Transverse colon (tissue), 4 donors: Measurements from ENCODE around the gene IMMP2L. TPM values are rescaled to one million over a fixed set of nuclear protein-coding genes. Genes with fewer than 3 reads are reported as not detected.

Experiments
- DNase-seq: peaks from one replicate; pipeline ENCODE4 v3.0.0-alpha.2; 2019
- H3K27ac ChIP-seq, 4 donors: fragments of 200-600 bp; sonication (generic); 2 replicates each; pipeline ENCODE4 v1.5.1; 2016 to 2018; ENCODE audit warnings: inconsistent platforms in 4 of 4
- H3K27me3 ChIP-seq: fragments of 200-600 bp; sonication (generic); 2 replicates; pipeline ENCODE4 v1.5.1; 2017; ENCODE audit warnings: inconsistent platforms
- H3K36me3 ChIP-seq, 4 donors: fragments of 200-600 bp; sonication (generic); 2 replicates each; pipeline ENCODE4 v1.5.1; 2017 to 2019; ENCODE audit warnings: inconsistent platforms in 4 of 4
- H3K4me1 ChIP-seq, 4 donors: fragments of 200-600 bp; sonication (generic); 2 replicates each; pipeline ENCODE4 v1.5.1; 2017 to 2020; ENCODE audit warnings: inconsistent platforms in 4 of 4
- H3K4me3 ChIP-seq, 4 donors: fragments of 200-600 bp; sonication (generic); 1 replicate in 1 of 4; 2 replicates in 3 of 4; pipeline versions ENCODE4 v1.5.1 to v1.6.1; 2017 to 2019; ENCODE audit warnings: inconsistent platforms in 4 of 4
- H3K9me3 ChIP-seq, 2 donors: fragments of 200-600 bp; sonication (generic); 2 replicates each; pipeline ENCODE4 v1.5.1; 2017 to 2019; ENCODE audit warnings: inconsistent platforms in 2 of 2
- EP300 ChIP-seq: sonication (generic); formaldehyde crosslinking; IDR thresholded peaks from one replicate; pipeline ENCODE4 v1.6.1; 2017; ENCODE audit warnings: antibody characterized with exemption, low read depth
- POLR2A ChIP-seq: fragments of 450-650 bp; IDR thresholded peaks from one replicate; pipeline ENCODE4 v1.6.1; 2016; ENCODE audit warnings: antibody characterized with exemption, mild to moderate bottlenecking, moderate library complexity
- POLR2AphosphoS5 ChIP-seq, 3 donors: sonication (generic); formaldehyde crosslinking; IDR thresholded peaks; one replicate each; pipeline ENCODE4 v1.6.1; 2016; ENCODE audit warnings: antibody characterized with exemption in 3 of 3
- WGBS, 2 donors: methylation state at CpG; one replicate each; pipeline ENCODE4 v1.1.5; 2018; ENCODE audit warnings: low coverage in 1 of 2; 5-methylcytosine and 5-hydroxymethylcytosine counted together
- in situ Hi-C, 4 donors: fragments of 200-750 bp; cut with MboI; loops; one replicate each; pipeline versions ENCODE4 v1.15.0 to v1.15.1; 2017; ENCODE audit warnings: low sequenced_read_pairs in 3 of 4, low pct_ligation_motif_present in 1 of 4, low pct_unique_long_range_greater_than_20kb in 1 of 4
- intact Hi-C: fragments of 100-400 bp; cut with DNase I; formaldehyde crosslinking; loops from one replicate; pipeline ENCODE4 v1.15.1; 2023; ENCODE audit warnings: low total_unique reads
- total RNA-seq, 4 donors: library from RNA; depleted of rRNA; stranded (reverse); fragments of >200 nt; gene quantifications; one replicate each; pipeline ENCODE4 v1.1.0, GENCODE V29; 2016
- TF ChIP-seq, protein P1 (sequence below), 5 experiments: fragments of 200-600 bp in 3 of 5; fragments of 450-650 bp in 2 of 5; sonication (generic) in 3 of 5; IDR thresholded peaks; 1 replicate in 2 of 5; 2 replicates in 3 of 5; pipeline ENCODE4 v1.5.1; 2016 to 2017; ENCODE audit warnings: antibody characterized with exemption in 5 of 5, inconsistent platforms in 3 of 5, mild to moderate bottlenecking in 2 of 5, moderate library complexity in 1 of 5

IMMP2L gene
- total RNA-seq, 4 donors from 2014 or later, result 8.6 to 69.6 (median 10.9) TPM

DNA sequence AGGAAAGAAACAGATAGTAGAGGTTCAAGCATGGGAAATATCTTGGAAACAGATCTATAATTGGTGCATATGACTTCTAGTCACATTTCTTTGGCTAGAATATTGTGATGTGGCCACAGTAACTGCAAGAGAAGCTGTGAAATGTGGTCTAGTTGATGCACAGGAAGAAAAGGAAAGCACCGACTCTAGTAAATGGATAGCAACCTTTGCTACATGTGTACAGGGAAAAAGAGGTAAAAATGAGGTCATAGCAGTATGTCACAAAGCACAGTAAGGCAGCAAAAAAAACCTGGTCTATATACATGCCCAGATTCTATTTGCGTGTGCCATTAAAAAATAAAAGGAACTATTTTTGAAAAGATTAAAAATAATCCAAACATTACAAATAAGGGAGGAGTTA lies 573.9 kb downstream of the IMMP2L start:
- TF ChIP-seq, protein P1, sequence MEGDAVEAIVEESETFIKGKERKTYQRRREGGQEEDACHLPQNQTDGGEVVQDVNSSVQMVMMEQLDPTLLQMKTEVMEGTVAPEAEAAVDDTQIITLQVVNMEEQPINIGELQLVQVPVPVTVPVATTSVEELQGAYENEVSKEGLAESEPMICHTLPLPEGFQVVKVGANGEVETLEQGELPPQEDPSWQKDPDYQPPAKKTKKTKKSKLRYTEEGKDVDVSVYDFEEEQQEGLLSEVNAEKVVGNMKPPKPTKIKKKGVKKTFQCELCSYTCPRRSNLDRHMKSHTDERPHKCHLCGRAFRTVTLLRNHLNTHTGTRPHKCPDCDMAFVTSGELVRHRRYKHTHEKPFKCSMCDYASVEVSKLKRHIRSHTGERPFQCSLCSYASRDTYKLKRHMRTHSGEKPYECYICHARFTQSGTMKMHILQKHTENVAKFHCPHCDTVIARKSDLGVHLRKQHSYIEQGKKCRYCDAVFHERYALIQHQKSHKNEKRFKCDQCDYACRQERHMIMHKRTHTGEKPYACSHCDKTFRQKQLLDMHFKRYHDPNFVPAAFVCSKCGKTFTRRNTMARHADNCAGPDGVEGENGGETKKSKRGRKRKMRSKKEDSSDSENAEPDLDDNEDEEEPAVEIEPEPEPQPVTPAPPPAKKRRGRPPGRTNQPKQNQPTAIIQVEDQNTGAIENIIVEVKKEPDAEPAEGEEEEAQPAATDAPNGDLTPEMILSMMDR (IDR thresholded peaks at IDR 0.05), result no peak
- TF ChIP-seq EP300, result no peak
- no peak for TF ChIP-seq POLR2AphosphoS5 (IDR thresholded peaks at IDR 0.05)
- no peak for TF ChIP-seq POLR2A
- 86 to 97% methylated on average over 2 of the region's 2 CpGs for WGBS, 2 donors
- H3K36me3 ChIP-seq, result no peaks in the 10 kb centered on the region
- H3K4me1 ChIP-seq, result no peaks in the 10 kb centered on the region
- H3K27ac ChIP-seq, result no peak overlapping the region
- in situ Hi-C loops (no loop called here), intact Hi-C loops (loop anchor here (5.0 kb wide), 1 partner anchor 604 kb away; no protein-coding TSS in a partner anchor)
- H3K27me3 ChIP-seq, result no peaks in the 10 kb centered on the region
- no peak for DNase-seq
- H3K4me3 ChIP-seq, result no peak overlapping the region
- H3K9me3 ChIP-seq, result no peaks in the 10 kb centered on the region

- Histone ChIP-seq H3K4me3 (no peak overlapping the region), H3K9me3 (no peaks in the 10 kb centered on the region), H3K27me3 (no peaks in the 10 kb centered on the region), H3K27ac (no peak overlapping the region), H3K4me1 (no peaks in the 10 kb centered on the region), H3K36me3 (no peaks in the 10 kb centered on the region)
- 98 to 100% methylated on average over 1 of the region's 1 CpG for WGBS, 2 donors
- no peak for TF ChIP-seq POLR2AphosphoS5 (IDR thresholded peaks at IDR 0.05)
- TF ChIP-seq, protein P1 (IDR thresholded peaks at IDR 0.05), result no peak
- TF ChIP-seq EP300, result no peak
- no peak for TF ChIP-seq POLR2A
- intact Hi-C loops (loop anchor here (5.0 kb wide), 1 partner anchor 605 kb away; no protein-coding TSS in a partner anchor), in situ Hi-C loops (no loop called here)
- DNase-seq, result no peak
Measured at GRCh38 chr7:110987127-110987693, 575.1 kb downstream of the IMMP2L start.

GRCh38 chr7:110983822-110984456 lies 578.4 kb downstream of the IMMP2L start:
- no peaks in the 10 kb centered on the region for H3K9me3 ChIP-seq
- TF ChIP-seq, protein P1 (IDR thresholded peaks at IDR 0.05), result no peak
- TF ChIP-seq EP300 (no peak), POLR2A (no peak), POLR2AphosphoS5 (IDR thresholded peaks at IDR 0.05) (no peak)
- H3K27me3 ChIP-seq, result no peaks in the 10 kb centered on the region
- no peak overlapping the region for H3K4me3 ChIP-seq
- no peak for DNase-seq
- no peaks in the 10 kb centered on the region for H3K36me3 ChIP-seq
- H3K4me1 ChIP-seq, result no peaks in the 10 kb centered on the region
- in situ Hi-C loops (no loop called here), intact Hi-C loops (no loop called here)
- WGBS, 2 donors, result 85 to 90% methylated on average over 3 of the region's 3 CpGs
- H3K27ac ChIP-seq, result no peak overlapping the region

DNA sequence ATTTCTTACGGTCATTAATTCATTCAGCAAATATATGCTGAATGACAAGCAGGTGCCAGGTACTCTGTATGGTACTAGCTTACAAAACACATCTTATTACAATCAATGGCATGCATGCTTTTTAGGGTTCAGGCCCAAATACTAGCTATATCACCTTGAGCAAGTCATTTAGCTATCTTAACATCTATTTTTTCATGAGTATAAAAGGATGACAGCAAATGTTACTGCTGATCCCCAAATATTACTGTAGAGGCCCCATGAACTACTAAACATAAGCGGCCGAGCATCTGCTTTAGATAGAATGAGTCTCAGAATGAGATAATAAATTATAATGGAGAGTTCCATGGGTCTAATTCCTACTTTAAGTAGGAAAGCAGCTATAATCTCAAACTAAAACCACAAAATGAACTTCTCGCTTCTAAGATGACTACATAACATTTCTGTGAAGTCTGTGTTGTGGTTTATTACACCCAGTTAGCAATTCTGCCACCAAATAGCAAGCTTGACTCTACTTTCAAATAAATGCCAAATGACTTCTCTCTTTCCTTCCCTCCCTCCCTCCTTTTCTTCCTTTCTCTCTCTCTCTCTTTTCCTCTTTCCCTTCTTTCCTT lies 585.1 kb downstream of the IMMP2L start:
- H3K36me3 ChIP-seq, result no peaks in the 10 kb centered on the region
- no peaks in the 10 kb centered on the region for H3K9me3 ChIP-seq
- in situ Hi-C loops (no loop called here), intact Hi-C loops (no loop called here)
- no peaks in the 10 kb centered on the region for H3K27me3 ChIP-seq
- H3K27ac ChIP-seq, result no peak overlapping the region
- no peaks in the 10 kb centered on the region for H3K4me1 ChIP-seq
- TF ChIP-seq POLR2AphosphoS5 (IDR thresholded peaks at IDR 0.05) (no peak), POLR2A (no peak), EP300 (no peak)
- TF ChIP-seq, protein P1 (IDR thresholded peaks at IDR 0.05), result no peak
- WGBS, 2 donors, result 90 to 94% methylated on average over 4 of the region's 4 CpGs
- no peak for DNase-seq
- H3K4me3 ChIP-seq, result no peak overlapping the region
